AG08395 (cell line): ENCODE data around the gene MFAP4.
A peak's percentile ranks its signal among the peaks of the same experiment; 100 is the strongest.

Experiments
- DNase-seq: peaks from one replicate; pipeline ENCODE4 v3.0.0; 2012; ENCODE audit warnings: mixed read lengths, low spot score

MFAP4 gene

DNA sequence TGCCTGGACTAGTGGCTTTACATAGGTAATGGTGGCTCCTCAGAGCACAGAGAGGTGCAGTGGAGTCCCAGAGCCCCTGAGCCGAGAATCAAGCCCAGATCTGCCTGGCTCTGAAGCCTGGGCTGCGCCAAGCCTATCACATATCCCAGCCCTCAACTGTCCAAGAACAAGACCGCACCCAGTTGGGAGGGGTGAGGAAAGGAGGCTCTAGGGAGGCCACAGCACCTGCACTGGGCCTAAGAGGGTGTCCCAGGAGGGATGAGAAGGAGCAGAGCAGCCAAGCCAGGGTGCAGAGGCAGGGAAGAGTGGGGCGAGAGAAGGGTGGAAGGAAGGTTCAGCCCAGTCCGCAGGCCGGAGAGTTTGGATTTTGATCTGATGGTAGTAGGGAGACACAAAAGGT lies 23.1 kb upstream of the MFAP4 start:
- DNase-seq, result no peak

DNA sequence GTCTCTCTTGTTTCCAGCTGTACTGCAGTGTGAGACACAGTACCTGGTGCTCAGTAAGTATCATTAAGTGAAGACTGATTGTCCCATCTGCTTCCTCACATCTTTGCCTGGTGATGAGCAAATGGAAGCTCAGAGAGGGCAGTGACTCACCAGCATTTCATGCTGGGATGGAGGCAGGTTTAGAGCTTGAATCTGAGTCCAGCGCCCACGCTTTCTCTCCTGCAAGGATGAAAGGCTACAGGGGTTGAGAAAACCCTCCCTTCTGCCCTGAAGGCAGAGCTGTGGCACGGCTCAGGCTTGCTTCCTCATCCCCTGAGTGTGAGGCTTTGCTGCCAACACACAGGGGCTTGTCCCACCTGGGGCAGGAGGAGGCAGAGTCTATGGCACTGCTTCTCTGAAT lies 22.5 kb upstream of the MFAP4 start:
- DNase-seq, result peak; percentile 65

DNA sequence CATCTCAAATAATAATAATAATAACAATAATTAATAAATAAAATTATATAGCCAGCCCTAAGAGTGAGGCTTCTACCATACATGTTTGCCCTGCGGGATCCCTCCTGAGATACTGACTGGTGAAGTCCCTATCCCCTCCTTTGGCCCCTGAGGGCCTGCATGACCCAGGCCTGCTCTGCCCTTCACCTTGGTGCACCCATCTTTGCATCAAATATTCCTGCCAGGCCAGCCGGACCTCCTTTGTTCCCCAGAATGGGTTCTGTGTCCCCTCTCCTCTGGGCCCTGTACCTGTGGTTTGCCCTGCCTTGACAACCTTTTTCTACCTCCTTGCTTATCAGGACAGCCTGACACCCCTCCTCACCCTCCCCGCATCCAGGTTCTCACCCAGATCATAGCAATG lies 22.1 kb upstream of the MFAP4 start:
- DNase-seq, result no peak

DNA sequence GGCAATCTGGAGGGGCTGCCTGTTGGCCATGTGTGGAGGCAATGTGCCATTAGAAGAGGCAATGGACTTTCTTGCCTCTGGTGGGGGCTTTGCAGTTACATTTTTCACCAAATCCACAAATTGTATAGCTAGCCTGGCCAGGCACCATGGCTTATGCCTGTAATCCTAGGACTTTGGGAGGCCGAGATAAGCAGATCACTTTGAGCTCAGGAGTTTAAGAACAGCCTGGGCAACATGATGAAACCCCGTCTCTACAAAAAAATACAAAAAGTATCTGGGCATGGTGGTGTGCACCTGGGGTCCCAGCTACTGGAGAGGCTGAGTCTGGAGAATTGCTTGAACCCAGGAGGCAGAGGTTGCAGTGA lies 21.3 kb upstream of the MFAP4 start:
- DNase-seq, result no peak

DNA sequence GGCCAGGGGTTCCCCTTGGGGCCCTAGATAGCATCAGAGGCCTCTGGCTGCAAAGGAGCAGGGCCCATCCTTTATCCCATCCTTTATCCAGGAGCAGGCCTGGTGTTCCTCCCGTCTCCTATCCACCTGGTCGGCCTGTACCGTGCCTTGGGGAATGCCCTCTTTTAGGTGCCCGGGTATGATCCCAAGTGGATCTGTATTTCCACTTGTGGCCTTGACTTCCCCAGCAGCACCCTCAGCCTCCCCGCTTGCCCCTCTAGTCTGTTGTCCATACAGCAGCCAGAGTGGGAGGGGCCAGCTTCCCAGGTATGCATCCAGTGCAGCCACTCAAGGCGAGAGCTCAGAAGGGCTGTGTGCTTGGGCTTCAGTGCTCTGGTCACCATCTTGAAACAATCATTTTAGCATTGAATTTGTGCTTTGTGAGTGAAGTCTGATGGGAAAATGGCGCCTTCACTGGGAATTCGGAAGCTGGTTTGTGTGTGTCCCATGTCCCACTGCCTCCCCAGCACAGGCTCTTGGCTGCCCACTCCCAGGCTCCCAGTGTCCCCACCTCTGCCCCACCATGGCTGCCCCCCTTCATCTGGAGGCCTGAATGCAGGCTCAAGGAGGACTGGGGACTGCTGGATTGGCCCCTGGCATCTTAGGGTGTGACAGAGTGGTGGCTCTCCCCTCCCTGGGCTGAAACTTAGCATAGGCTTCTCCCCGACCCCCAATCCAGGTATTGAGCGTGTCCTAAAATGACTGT lies 20.8 kb upstream of the MFAP4 start:
- no peak for DNase-seq

DNA sequence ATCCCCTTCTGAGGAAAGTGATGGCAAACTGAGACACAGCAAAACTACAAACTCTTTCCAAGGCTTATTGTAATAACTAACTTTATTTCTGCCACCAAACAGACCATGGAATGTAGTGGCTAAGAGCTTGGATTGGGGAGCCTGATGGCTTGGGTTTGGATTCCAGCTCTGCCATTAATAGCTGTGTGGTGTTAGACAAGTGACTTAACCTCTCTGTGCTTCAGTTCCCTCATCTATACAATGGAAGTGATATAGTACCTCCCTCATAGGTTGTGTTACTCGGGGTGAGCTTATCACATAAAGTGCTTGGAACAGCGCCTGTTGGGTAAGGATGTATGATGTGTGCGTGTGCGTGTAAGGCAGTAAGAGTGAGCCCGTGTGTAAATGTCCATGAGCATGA lies 18.1 kb upstream of the MFAP4 start:
- no peak for DNase-seq

DNA sequence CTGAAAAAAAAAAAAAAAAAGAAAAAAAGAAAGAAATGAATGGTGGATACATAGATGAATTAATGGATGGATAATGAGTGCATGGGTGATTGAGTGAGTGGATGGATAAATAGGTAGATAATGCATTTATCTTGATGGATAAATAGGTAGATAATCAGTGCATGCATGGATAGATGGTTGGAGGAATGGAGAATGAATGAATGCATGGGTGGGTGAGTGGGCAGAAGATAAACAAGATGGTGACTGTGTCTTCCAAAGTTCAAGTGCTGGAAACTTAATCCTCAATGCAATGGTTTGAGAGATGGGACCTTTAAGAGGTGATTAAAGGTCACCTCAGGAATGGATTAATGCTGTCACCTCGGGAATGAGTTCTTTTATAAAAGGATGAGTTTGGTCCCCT lies 17.3 kb upstream of the MFAP4 start:
- DNase-seq, result no peak

DNA sequence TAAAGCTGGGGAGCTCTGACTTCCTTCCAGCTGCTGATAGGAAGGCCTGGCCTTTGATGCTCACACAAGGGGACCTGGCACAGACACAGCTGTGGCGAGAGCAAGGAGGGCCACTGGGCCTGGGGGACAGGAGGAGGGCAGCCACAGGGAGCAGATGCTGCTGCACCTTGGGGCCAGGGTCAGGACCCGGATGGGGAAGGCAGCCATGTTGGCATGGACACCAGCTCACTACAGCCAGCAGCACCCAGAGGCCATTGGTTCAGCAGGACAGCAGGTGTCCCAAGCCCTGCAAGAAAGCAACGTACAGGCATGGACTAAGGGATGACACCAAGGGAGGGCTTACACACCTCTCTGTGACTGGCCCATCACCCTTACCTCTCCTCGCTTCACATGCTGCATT lies 16.0 kb upstream of the MFAP4 start:
- DNase-seq, result no peak

DNA sequence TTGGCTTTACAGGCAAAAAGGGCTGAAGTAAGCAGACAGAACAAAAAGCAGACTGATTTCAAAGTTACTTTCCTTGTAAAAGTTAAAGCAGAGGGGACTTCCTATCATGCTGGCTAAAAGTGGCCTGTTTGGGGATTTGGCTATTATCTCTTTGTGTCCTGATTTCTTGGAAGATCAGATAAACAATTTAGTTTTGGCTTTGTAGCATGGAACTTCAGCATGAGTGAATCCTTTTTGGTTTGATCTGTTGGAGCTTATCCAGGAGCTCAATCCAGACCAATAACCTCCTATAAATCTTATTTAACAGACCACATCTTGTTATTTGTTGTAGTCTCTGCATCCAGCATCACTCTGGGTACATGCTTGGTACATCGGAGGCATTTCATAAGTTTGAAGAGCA lies 15.2 kb upstream of the MFAP4 start:
- DNase-seq, result no peak

DNA sequence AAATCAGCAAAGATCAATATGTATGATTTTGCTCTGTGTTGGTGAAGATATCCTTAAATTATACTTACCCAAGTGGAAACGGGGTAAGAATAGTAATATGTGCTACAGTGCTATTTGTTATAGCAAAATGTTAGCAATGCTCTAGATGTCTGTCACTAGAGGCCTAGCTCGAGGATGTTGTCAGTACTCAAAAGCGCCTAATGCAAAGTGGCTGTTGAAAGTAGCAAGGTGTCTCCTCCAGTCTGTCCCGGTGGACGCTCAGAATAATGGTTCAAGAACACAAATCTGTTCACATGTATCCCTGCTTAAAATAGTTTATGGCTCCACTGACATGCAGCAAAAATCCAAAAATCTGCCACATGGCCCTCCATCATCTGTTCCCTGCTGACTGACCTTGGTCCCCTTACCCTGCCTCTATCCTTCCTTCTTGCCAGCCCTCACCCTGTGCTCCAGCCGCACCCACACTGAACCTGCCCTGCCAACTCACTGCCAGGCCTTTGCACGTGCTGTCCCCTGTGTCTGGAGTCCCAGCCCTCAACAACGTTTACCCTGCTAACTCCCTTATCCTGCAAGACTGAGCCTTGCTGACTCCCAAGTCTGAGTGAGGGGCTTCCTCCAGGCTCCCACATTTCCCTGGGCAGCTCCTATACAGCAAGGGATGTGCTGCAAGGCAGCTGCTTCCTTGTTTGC lies 14.5 kb upstream of the MFAP4 start:
- DNase-seq, result no peak

DNA sequence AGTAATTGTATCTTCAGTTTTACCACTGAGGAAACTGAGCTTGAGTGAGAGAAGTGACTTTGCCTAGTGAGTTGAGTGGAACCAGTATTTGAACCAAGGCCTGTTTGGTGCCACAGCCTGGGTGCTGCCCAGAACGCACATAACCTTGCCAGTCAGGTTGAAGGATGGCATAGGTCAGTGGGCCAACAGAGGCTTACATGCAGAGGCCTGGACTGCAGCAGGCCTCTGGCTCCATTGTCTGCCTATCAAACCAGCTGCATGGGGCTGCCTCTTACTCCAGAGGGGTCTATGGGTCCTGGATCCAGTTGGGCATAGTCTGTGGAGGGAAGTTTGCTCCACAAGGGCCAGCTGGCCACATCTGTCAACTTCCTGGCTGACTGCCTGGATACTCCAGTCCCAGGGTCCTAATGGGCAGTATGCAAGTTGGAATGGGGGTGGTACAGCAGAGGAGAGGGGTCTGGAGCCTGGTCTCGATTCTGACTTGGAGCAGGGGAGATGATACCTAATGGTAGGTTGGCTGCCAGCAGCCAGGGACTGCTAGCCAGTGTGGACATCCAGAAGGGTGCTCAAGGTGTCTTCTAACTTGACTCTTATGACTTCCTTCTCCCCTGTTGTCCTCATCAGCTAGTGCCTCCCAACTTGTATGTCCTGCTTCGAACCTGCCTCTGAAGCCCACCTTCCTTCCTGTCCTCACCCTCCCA lies 12.9 kb upstream of the MFAP4 start:
- DNase-seq, result no peak

DNA sequence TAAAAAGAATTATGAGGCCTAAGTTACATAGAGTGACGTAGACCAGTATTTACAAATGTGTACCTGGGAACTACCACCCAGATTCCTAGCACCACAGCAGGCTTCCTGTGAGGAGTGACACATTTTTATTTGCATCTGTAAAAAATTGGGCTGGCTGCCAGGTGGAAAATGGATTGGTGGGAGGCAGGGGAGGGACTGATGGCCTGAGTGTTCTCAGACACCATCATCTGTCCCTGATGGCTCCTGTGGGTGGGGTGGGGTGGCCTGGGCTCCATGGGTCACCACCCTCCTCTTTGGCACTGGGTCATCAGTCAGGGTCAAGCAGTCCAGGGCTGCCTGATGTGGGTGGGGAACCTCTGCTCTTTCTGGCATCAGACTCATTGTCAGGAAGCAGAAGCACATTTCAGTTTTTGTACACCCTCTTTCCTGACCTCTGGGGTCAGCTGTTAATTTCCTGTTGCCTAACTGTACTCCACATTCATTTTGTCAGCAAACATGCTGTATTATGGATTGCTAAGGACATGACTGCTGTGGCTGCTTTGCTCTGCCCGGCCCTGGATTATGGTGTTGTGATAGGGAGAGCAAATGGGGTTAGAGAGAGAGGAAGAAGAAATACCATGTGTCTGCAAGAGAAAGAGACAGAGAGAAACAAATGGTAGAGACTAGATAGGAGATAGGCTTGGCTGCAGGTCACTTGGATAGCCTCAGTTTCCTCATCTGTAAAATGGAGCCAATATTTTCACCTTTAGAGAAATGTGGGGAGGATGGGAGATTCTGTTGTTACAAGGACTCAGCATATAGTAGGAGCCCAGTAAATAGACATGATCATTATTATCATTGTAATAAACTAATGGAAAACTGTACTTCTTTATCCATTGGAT lies 11.6 kb upstream of the MFAP4 start:
- DNase-seq, result no peak

DNA sequence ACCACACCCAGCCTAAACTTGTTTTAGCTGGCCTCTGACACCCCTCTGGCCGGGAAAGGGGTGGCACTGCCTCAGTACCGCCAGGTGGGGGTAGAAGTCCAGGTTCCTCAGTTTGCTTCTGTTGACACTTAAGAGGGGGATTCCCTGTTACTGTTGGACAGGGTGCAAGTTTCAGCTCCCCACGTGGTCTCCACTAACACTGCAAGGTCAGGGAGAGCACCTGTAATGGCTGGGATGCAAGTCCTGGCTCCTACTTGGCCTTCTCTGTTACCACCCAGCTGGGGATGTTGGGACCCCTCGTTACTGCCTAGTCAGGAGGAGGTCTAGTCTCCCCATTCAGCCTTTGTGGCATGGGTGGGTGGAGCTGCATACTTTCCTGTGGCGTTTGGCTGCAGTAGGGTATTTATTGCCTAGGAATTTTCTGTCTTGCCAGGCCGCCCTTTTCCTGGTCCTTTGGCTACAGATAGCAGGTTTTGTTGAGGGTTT lies 10.6 kb upstream of the MFAP4 start:
- no peak for DNase-seq

DNA sequence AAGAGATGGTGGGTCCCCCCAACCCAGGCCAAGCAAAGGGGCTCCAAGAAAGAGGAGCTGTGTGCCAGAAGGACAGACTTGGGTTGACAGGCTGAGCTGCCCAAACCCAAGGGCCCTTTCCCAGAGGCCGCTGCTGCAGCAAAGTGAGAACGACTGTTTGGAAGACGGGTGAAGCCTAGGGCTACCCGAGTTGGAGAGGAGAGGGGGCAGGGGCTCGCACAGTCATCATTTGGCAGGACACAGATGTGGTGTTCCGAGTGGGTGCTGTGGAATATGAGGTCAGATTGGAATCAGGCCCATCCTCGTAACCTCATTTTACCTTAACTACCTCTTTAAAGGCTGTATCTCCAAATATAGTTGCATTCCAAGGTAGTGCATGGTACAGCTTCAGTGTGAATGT lies 5.3 kb upstream of the MFAP4 start:
- no peak for DNase-seq

DNA sequence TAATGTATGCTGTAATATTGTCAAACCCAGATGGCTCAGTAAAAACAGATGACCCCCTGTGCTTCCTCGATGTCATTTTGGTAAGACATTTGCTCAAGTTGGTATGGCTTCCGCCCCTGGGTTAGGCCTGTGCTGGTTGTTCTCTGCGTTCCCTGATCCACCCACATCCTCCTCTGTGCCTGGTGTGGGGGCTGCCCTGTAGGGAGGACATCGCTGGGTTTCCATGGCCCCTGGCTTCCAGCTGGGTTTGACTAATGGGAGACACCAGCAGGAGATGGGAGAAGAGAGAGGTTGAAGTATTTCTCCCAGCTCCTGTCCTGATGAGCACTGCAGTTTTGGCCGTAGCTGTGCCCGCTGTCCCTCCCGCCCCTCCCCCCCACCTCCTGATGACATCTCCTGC lies 4.4 kb upstream of the MFAP4 start:
- DNase-seq, result no peak

DNA sequence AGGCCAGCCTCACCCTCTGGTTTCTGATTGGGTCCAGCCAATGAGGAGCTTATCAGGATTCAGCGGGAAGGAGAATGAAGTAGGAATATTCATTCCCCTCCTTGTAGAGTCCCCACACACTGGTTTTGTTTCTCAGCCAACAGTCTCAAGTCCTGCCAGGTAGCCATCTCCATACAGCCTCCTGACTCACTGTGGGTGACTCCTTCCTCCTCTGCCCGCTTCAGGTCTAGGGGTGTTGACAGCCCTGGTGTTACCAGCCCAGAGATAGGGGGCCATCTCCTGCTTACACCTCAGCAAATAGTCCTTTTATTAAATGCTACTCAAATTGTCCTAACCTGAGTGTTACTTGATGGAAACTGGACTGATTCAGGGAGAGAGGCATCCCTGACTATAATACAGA lies 4.0 kb upstream of the MFAP4 start:
- no peak for DNase-seq

DNA sequence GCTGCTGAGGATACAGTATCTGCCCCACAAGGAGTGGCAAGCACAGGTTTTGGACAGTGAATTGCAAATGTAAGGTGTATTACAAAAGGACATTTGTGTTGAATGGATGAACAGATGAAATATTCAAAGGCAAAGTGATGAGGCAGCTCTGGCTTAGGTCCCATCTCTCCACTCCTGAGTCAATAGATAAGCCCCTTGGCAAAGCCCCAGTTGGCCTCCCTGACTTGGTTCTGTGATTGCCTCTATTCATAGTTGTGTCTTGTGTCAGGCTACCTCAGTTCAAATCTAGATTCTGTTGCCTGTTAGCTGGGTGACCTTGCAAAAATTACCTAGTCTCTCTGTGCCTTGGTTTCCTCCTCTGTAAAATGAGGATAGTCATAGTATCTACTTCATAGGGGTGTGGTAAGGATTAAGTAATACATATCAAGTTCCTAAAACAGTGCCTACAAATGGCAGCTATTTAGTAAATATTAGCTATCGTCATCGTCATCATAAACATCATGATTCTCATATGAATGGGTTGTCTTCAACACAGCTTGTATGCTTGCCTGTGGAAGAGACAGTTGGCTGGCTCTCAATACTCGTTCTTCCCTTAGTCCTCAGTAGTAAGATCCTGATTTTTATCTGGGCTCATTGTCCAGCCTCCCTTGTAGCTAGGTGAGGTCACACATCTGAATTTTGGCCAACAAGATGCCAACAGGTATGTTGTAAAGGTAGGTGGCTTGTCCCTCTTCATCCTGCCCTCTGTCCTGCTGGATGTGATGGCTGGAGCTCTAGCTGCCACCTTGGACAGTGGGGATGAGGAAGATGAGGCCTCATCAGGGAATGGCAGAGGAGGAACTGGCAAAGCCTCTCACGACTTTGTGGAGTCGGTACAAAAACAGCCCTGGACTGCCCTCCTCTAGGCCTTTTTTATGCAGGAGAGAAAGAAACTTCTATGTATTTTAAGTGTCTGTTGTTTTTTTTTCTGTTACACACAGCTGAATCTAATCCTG lies 2.1 kb upstream of the MFAP4 start:
- no peak for DNase-seq

DNA sequence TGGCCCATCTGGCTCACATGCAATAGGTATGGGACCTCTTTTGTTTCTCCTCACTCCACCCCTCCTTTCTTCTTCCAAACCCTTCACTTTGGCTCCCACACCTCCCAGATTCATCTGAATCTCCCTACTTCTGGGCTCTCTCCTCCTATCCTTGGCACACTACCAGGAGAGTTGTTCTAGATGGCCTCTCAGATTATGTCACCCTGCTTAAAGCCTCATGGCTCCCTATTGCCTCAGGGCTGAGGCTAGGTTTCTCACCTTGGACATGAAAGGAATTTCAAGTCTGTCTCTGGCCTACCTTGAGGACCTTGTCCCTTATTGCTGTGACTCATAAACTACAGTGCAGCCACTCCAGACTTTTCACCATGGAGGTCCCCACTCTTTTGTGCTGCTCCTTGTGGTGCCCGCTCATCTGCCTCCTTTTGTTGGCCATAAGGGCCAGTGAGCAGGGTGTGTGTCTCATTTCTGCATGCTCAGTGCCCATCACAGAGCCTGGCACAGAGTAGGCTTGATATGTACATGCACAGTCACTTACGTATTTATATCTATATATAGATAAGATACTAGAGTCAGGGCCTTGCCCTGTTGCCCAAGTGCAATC lies 1.0 kb upstream of the MFAP4 start:
- DNase-seq, result peak; percentile 82

DNA sequence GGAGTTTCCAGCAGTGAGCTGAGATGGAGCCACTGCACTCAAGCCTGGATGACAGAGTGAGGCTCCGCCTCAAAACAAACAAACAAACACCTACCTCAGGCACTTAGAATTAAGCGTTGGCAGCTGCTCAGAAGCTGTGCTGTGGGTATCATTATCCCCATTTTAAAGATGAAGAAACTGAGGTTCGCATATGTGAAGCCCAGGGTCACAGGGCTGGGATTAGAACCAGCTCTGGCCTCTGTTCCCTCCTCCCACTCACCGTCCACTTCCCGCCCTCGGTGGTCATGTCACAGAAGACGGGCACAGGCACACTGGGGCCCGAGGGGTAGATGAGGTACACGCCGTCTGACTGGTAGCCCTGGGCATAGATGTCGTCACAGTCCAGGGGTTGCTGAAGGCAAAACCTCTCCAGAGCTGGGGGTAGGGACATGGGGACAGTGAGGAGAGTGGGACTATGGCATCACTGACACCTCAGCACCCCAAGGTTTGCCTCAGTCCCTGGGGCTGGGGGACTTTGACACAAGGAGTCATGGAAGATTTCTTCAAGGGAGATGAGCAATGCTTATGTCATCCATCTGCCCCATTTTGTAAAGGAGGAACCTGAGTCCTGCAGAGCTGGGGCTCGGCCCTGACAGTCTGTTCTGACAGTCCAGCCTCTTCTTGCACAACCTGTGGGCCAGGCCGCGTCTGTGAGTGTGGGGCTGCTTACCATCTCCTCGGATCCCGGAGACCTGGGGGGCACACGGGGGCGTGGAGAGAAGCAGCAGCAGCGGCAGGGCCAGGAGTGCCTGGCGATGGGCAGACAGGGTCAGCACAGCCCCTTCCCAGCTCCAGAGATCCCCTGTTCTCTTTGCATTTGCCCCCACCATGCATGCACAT lies 700 bp downstream of the MFAP4 start:
- DNase-seq, result peak; percentile 83
